Naive thymus-derived CD4-positive, alpha-beta T cell (primary cell): Measurements from ENCODE around the gene PDE6C. TPM values are rescaled to one million over a fixed set of nuclear protein-coding genes. Genes with fewer than 3 reads are reported as not detected.

Experiments used
- ATAC-seq: fragments of 150-1000 bp; cut with Tn5 transposase; 2 replicates; pipeline ENCODE4 v1.10.0; 2021; ENCODE audit warnings: mild to moderate bottlenecking, moderate library complexity
- CTCF ChIA-PET: fragments of 350-600 bp; sonication (Branson Sonifier 250); formaldehyde crosslinking; loops from one replicate; lab custom pipeline; 2021; ENCODE audit warnings: antibody characterized with exemption; lab: Charles Lee
- POLR2A ChIA-PET: fragments of 350-600 bp; sonication (Branson Sonifier 250); formaldehyde crosslinking; loops from one replicate; lab custom pipeline; 2021; ENCODE audit warnings: antibody characterized with exemption, inconsistent platforms; lab: Charles Lee
- DNase-seq, 9 donors: peaks; one replicate each; pipeline versions ENCODE4 v3.0.0 to v3.0.0-alpha.2; 2020 to 2022; ENCODE audit warnings: mixed read lengths in 1 of 9
- H3K27ac ChIP-seq: one replicate; pipeline ENCODE4 v1.7.0; 2013; ENCODE audit warnings: mild to moderate bottlenecking, low read depth, low read length, moderate library complexity
- H3K27me3 ChIP-seq, 2 donors: one replicate each; pipeline ENCODE4 v1.7.0; 2013; ENCODE audit warnings: low read length in 2 of 2, mild to moderate bottlenecking in 2 of 2, moderate library complexity in 2 of 2; ENCODE audit not compliant: control insufficient read depth in 2 of 2, insufficient read depth in 2 of 2
- H3K36me3 ChIP-seq, 3 experiments: 1 replicate in 2 of 3; 2 replicates in 1 of 3; pipeline ENCODE4 v1.7.0; 2013; ENCODE audit warnings: low read length in 3 of 3, mild to moderate bottlenecking in 3 of 3, moderate library complexity in 1 of 3; ENCODE audit not compliant: insufficient read depth in 3 of 3, control insufficient read depth in 2 of 3
- H3K4me1 ChIP-seq, 2 donors: one replicate each; pipeline ENCODE4 v1.7.0; 2013; ENCODE audit warnings: low read length in 2 of 2, mild to moderate bottlenecking in 2 of 2, moderate library complexity in 1 of 2; ENCODE audit not compliant: control insufficient read depth in 2 of 2, insufficient read depth in 2 of 2
- H3K4me3 ChIP-seq: 2 replicates; pipeline ENCODE4 v1.7.0; 2013; ENCODE audit warnings: mild to moderate bottlenecking, low read length
- H3K9me3 ChIP-seq, 3 experiments: 1 replicate in 2 of 3; 2 replicates in 1 of 3; pipeline ENCODE4 v1.7.0; 2013; ENCODE audit warnings: low read length in 3 of 3; ENCODE audit not compliant: control insufficient read depth in 2 of 3
- H3K27ac Mint-ChIP-seq, 9 donors: one replicate each; pipeline ENCODE4 v1.8.0; 2020 to 2022; ENCODE audit warnings: mixed read lengths in 9 of 9, mild to moderate bottlenecking in 8 of 9, moderate library complexity in 5 of 9, inconsistent platforms in 2 of 9
- H3K27me3 Mint-ChIP-seq, 5 donors: one replicate each; pipeline ENCODE4 v1.8.0; 2021 to 2022; ENCODE audit warnings: mixed read lengths in 5 of 5, mild to moderate bottlenecking in 1 of 5
- H3K36me3 Mint-ChIP-seq, 5 donors: one replicate each; pipeline ENCODE4 v1.8.0; 2020 to 2022; ENCODE audit warnings: mixed read lengths in 5 of 5, mild to moderate bottlenecking in 3 of 5, inconsistent platforms in 1 of 5
- H3K4me1 Mint-ChIP-seq, 7 donors: one replicate each; pipeline ENCODE4 v1.8.0; 2020 to 2022; ENCODE audit warnings: mixed read lengths in 7 of 7, mild to moderate bottlenecking in 3 of 7, inconsistent platforms in 1 of 7
- H3K4me3 Mint-ChIP-seq, 10 donors: one replicate each; pipeline ENCODE4 v1.8.0; 2020 to 2022; ENCODE audit warnings: mild to moderate bottlenecking in 10 of 10, mixed read lengths in 10 of 10, moderate library complexity in 6 of 10, inconsistent platforms in 2 of 10
- H3K9me3 Mint-ChIP-seq, 11 donors: one replicate each; pipeline ENCODE4 v1.8.0; 2020 to 2022; ENCODE audit warnings: mixed read lengths in 11 of 11, mild to moderate bottlenecking in 4 of 11, inconsistent platforms in 1 of 11, moderate library complexity in 1 of 11
- intact Hi-C, 2 donors: fragments of 100-400 bp; cut with micrococcal nuclease; formaldehyde crosslinking; loops; one replicate each; pipeline ENCODE4 v1.15.1; 2023
- polyA plus RNA-seq, 2 donors: library from polyadenylated mRNA; unstranded; fragments of 300-500 nt; fragmentation: Illumina TruSeq; gene quantifications; one replicate each; pipeline ENCODE4 v1.2.3, GENCODE V29; 2021
- total RNA-seq, 6 experiments: library from RNA in 5 of 6; stranded (reverse) in 5 of 6; gene quantifications; 1 replicate in 5 of 6; 2 replicates in 1 of 6; pipeline ENCODE4 v1.2.3 and lab custom pipeline; 2021 to 2026

The PDE6C gene
- total and polyA plus RNA-seq, 7 experiments from 2014 or later: not detected

DNA sequence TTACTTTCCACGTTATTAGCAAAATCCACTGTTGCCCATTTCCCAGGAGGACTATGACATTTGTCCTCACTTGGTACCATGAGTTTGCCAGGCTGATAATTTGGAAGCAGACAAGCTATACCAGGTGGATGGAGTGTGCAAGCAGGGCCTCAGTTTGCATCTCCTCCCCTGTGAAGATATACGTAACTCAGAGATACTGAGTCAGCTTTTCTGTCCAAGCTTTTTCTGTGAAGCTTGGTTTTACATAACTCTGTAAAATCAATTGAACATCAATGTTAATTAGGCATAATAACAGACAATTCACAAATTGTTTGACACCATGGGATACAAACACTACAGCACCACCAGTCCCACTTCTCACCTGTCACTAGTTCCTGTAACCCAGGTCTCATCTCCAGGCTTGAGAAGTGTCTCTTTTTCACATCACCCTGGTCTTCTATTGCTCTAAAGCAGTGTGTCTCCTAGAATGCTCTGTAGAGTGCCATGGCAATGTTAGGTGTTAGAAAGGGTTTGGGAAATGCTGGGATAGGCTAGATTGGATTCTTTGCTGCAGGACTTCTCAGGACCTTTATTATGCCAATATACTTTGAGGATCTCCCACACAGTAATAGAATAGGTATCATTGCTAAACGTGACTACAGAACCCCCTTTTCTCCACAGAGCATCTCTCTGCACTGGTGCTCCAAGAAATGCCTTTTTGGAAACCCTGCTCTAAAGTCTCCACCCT, 32.2 kb upstream of the PDE6C start:
- POLR2A ChIA-PET: no interaction called here
- Histone ChIP-seq H3K4me3 (no peak overlapping the region), H3K27me3 (no peaks in the 10 kb centered on the region), H3K27ac (no peak overlapping the region), H3K9me3 (peaks cover 0 to 11% (median 0%) of the 10 kb centered on the region in 3 experiments), H3K36me3 (no peaks in the 10 kb centered on the region), H3K4me1 (no peaks in the 10 kb centered on the region)
- peaks cover 4 to 21% (median 15%) of the 10 kb centered on the region in 5 donors for H3K27me3 Mint-ChIP-seq
- H3K36me3 Mint-ChIP-seq: peaks cover 0 to 9% (median 4%) of the 10 kb centered on the region in 5 donors
- H3K9me3 Mint-ChIP-seq: peaks cover 0 to 27% (median 10%) of the 10 kb centered on the region in 11 donors
- intact Hi-C loops: no loop called here
- H3K4me3 Mint-ChIP-seq: no peak overlapping the region
- no peaks in the 10 kb centered on the region for H3K4me1 Mint-ChIP-seq
- DNase-seq (no peak), ATAC-seq (no peak)
- CTCF ChIA-PET: interaction anchor here (1.1 kb wide), 1 partner anchor 9 kb away, joined by 3 read pairs; no protein-coding TSS in a partner anchor
- H3K27ac Mint-ChIP-seq: no peak overlapping the region

- no peak overlapping the region for H3K4me3 ChIP-seq
- CTCF ChIA-PET: no interaction called here
- Mint-ChIP-seq H3K4me1 (no peaks in the 10 kb centered on the region), H3K36me3 (peaks cover 0 to 9% (median 4%) of the 10 kb centered on the region in 5 donors), H3K27ac (no peak overlapping the region), H3K27me3 (peaks cover 4 to 22% (median 15%) of the 10 kb centered on the region in 5 donors), H3K9me3 (peaks cover 0 to 27% (median 10%) of the 10 kb centered on the region in 11 donors), H3K4me3 (no peak overlapping the region)
- intact Hi-C loops: no loop called here
- no peaks in the 10 kb centered on the region for H3K27me3 ChIP-seq
- ATAC-seq: no peak
- no peak for DNase-seq
- H3K9me3 ChIP-seq: peaks cover 0 to 11% (median 0%) of the 10 kb centered on the region in 3 experiments
- H3K4me1 ChIP-seq: no peaks in the 10 kb centered on the region
- POLR2A ChIA-PET: no interaction called here
- H3K36me3 ChIP-seq: no peaks in the 10 kb centered on the region
- no peak overlapping the region for H3K27ac ChIP-seq
Observed at GRCh38 chr10:93580828-93581227, 31.5 kb upstream of the PDE6C start.

GRCh38 chr10:93584445-93584844, 27.9 kb upstream of the PDE6C start:
- Mint-ChIP-seq H3K27me3 (peaks cover 0 to 24% (median 14%) of the 10 kb centered on the region in 5 donors), H3K4me3 (no peak overlapping the region), H3K4me1 (no peaks in the 10 kb centered on the region), H3K36me3 (peaks cover 0 to 7% (median 0%) of the 10 kb centered on the region in 5 donors), H3K9me3 (peaks cover 0 to 16% (median 8%) of the 10 kb centered on the region in 11 donors), H3K27ac (no peak overlapping the region)
- POLR2A ChIA-PET: no interaction called here
- Histone ChIP-seq H3K36me3 (no peaks in the 10 kb centered on the region), H3K27ac (no peak overlapping the region), H3K9me3 (peaks cover 0 to 11% (median 0%) of the 10 kb centered on the region in 3 experiments), H3K4me3 (no peak overlapping the region), H3K27me3 (no peaks in the 10 kb centered on the region), H3K4me1 (no peaks in the 10 kb centered on the region)
- CTCF ChIA-PET: no interaction called here
- DNase-seq (no peak), ATAC-seq (no peak)
- intact Hi-C loops: no loop called here

DNA sequence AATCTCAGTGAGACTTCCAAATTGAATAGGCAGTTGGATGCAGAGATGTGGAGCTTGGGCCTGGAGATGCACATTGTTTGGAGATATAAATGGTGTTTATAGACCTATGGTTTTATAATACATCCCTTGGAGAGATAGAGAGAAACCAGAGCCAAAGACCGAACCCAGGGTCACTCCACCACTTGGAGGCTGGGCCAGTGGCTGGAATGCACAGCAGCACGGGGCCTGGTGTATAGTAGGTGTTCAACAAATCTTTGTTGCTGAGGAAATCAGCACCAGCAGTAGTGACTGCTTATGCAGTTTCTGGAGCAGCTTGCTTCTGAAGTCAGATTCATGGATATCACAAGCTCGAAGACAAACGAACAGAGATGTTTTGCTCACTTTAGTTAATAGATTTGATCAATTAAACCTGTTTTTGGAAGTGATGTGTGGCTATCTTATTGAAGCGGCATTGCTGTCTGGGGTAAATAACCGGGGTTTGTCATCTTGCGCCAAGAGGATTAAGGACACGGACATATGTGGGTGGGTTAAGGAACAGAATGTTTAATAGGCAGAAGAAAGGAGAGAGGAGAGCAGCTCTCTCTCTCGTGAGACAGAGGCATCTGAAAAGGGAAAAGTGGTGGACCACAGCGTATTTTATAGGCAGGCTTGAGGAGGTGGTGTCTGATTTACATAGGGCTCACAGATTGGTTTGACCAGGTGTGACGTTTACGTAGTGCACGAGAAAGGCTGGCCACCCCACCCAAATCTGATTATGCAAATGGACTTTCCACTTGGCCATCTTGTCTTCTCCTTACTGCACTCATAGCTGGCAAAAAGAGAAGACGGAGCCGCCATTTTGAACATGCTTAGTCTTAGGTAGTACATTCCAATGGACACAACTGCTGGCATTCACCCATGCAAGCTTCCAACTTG, 22.4 kb upstream of the PDE6C start:
- no peaks in the 10 kb centered on the region for H3K27me3 ChIP-seq
- ATAC-seq (no peak), DNase-seq (no peak)
- H3K27ac ChIP-seq: no peak overlapping the region
- peaks cover 0 to 18% (median 4%) of the 10 kb centered on the region in 5 donors for H3K27me3 Mint-ChIP-seq
- H3K4me3 Mint-ChIP-seq: no peak overlapping the region
- no peaks in the 10 kb centered on the region for H3K9me3 ChIP-seq
- intact Hi-C loops: no loop called here
- H3K27ac Mint-ChIP-seq: no peak overlapping the region
- H3K36me3 ChIP-seq: no peaks in the 10 kb centered on the region
- CTCF ChIA-PET: interaction anchor here (0.9 kb wide), 1 partner anchor 11 kb away, joined by 3 read pairs; no protein-coding TSS in a partner anchor
- peaks cover 0 to 2% (median 0%) of the 10 kb centered on the region in 11 donors for H3K9me3 Mint-ChIP-seq
- no peaks in the 10 kb centered on the region for H3K36me3 Mint-ChIP-seq
- H3K4me3 ChIP-seq: no peak overlapping the region
- POLR2A ChIA-PET: no interaction called here
- no peaks in the 10 kb centered on the region for H3K4me1 ChIP-seq
- no peaks in the 10 kb centered on the region for H3K4me1 Mint-ChIP-seq

DNA sequence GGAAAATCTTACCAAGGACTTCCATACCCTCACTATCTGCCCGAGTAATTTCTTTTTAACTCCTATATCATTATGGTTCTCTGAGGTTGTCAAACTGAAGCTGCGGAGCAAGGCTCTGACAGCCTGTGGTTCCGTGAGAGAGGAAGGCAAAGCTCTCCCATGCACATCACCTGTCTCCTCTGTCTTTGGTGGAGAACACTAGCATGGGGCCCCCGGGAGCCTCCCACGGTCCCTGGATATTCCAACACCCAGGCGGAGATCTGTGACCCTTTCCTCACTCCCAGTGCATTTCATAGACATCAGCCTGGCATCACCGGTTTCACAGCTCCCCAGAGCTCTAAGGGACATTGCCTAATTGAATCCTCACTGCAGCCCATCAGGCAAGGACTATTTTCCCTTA, 21.7 kb upstream of the PDE6C start:
- CTCF ChIA-PET: interaction anchor here (0.5 kb wide), 1 partner anchor 1753 kb away, joined by 3 read pairs; no protein-coding TSS in a partner anchor
- intact Hi-C loops: no loop called here
- DNase-seq (no peak), ATAC-seq (no peak)
- Histone ChIP-seq H3K27me3 (no peaks in the 10 kb centered on the region), H3K36me3 (no peaks in the 10 kb centered on the region), H3K27ac (no peak overlapping the region), H3K4me3 (no peak overlapping the region), H3K4me1 (no peaks in the 10 kb centered on the region), H3K9me3 (no peaks in the 10 kb centered on the region)
- H3K36me3 Mint-ChIP-seq: no peaks in the 10 kb centered on the region
- no peaks in the 10 kb centered on the region for H3K4me1 Mint-ChIP-seq
- H3K27me3 Mint-ChIP-seq: peaks cover 0 to 18% (median 4%) of the 10 kb centered on the region in 5 donors
- peaks cover 0 to 2% (median 0%) of the 10 kb centered on the region in 11 donors for H3K9me3 Mint-ChIP-seq
- H3K4me3 Mint-ChIP-seq: no peak overlapping the region
- no peak overlapping the region for H3K27ac Mint-ChIP-seq
- POLR2A ChIA-PET: no interaction called here

DNA sequence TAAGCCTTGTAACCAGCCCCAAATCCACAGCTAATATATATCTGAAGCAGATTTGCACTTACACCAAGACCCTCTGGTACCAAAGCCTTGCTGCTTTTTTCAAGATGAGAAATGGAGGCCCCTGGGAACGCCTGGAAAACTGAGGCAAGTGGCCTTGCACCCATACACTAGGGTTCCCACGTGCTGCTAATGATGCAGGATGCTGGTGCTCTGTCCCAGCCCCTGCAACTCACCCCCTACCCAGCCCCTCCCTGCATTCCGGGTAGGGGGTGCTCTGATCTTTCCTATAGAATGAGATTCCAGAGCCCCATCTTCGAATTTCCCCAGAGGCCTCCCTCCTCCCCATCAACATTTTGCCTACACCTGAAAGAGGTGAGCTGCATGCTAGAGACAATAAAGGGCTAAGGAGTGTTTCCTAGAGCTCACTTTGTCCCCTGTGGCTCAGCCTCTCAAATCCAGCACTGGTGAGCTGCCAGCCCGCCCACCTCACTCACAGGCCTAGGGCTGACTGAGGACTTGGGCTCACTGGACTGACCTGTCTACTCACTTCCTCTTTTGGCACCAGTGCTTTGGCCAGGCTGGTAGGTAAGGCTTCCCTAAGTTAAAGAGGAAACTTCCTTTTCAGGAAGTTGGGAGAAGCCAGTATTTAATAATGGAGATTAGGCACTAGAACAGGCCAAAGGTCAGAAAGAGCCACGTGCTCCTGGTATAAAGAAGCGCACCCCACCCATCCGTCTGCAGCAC, 21.1 kb upstream of the PDE6C start:
- no peak overlapping the region for H3K4me3 ChIP-seq
- intact Hi-C loops: no loop called here
- DNase-seq (no peak), ATAC-seq (no peak)
- CTCF ChIA-PET: interaction anchor here (0.5 kb wide), 1 partner anchor 1753 kb away, joined by 3 read pairs; no protein-coding TSS in a partner anchor
- no peaks in the 10 kb centered on the region for H3K9me3 ChIP-seq
- Mint-ChIP-seq H3K27me3 (peaks cover 0 to 18% (median 4%) of the 10 kb centered on the region in 5 donors), H3K9me3 (peaks cover 0 to under 1% (median 0%) of the 10 kb centered on the region in 11 donors), H3K27ac (no peak overlapping the region), H3K4me1 (no peaks in the 10 kb centered on the region), H3K36me3 (no peaks in the 10 kb centered on the region), H3K4me3 (no peak overlapping the region)
- H3K36me3 ChIP-seq: no peaks in the 10 kb centered on the region
- no peaks in the 10 kb centered on the region for H3K4me1 ChIP-seq
- H3K27me3 ChIP-seq: no peaks in the 10 kb centered on the region
- H3K27ac ChIP-seq: no peak overlapping the region
- POLR2A ChIA-PET: no interaction called here
